ENCODE data around the gene TPM2. TPM values are rescaled to one million over a fixed set of nuclear protein-coding genes. Genes with fewer than 3 reads are reported as not detected.

Gene TPM2
- total and polyA plus RNA-seq, 2 donors from 2014 or later, result 218 to 287 TPM

DNA sequence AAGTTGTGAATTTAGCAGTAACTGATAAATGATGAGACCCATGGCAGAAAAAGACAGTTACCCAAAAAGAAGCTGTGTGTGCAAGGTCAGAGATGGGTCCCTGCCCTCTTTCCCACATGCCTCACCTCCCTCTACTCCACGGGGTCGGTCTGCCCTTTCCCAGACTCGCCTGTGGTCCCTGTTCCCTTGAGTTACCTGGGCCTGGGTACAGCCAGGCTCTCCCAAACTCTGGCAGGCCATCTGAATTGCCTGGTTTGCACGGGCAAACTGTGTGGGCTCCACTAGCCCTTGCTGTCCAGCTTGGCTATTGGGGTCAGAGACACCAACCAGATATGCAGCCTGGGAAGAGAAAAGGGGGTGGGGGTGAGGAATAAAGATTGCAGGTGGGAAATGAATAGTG is 18.4 kb upstream of the TPM2 start:
- Histone ChIP-seq H3K9me3 (ENCODE audit: control insufficient read depth in 2 of 3, insufficient read depth in 1 of 3, low read length in 3 of 3) (no peaks in the 10 kb centered on the region), H3K4me1 (ENCODE audit: control insufficient read depth in 2 of 3, insufficient read depth in 2 of 3, low read depth in 1 of 3, low read length in 3 of 3) (peaks cover 0 to 11% (median 0%) of the 10 kb centered on the region in 3 donors), H3K4me3 (ENCODE audit: low read length in 3 of 3) (no peak overlapping the region), H3K9ac (ENCODE audit: low read length in 3 of 3) (no peak overlapping the region), H3K27ac (ENCODE audit: low read depth in 2 of 2, low read length in 2 of 2) (no peak overlapping the region), H3K27me3 (ENCODE audit: control insufficient read depth, insufficient read depth, low read length) (no peaks in the 10 kb centered on the region), H3K36me3 (ENCODE audit: control insufficient read depth in 2 of 3, insufficient read depth in 3 of 3, low read length in 3 of 3) (peaks cover 15 to 90% (median 75%) of the 10 kb centered on the region in 3 donors)
- intact Hi-C loops (cut with DNase I), result no loop called here
- TF ChIP-seq, protein P1, sequence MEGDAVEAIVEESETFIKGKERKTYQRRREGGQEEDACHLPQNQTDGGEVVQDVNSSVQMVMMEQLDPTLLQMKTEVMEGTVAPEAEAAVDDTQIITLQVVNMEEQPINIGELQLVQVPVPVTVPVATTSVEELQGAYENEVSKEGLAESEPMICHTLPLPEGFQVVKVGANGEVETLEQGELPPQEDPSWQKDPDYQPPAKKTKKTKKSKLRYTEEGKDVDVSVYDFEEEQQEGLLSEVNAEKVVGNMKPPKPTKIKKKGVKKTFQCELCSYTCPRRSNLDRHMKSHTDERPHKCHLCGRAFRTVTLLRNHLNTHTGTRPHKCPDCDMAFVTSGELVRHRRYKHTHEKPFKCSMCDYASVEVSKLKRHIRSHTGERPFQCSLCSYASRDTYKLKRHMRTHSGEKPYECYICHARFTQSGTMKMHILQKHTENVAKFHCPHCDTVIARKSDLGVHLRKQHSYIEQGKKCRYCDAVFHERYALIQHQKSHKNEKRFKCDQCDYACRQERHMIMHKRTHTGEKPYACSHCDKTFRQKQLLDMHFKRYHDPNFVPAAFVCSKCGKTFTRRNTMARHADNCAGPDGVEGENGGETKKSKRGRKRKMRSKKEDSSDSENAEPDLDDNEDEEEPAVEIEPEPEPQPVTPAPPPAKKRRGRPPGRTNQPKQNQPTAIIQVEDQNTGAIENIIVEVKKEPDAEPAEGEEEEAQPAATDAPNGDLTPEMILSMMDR (IDR thresholded peaks at IDR 0.05; ENCODE audit: borderline replicate concordance, extremely low read depth, insufficient read depth), result no peak
- FAIRE-seq, result no peak
- DNase-seq, result no peak

DNA sequence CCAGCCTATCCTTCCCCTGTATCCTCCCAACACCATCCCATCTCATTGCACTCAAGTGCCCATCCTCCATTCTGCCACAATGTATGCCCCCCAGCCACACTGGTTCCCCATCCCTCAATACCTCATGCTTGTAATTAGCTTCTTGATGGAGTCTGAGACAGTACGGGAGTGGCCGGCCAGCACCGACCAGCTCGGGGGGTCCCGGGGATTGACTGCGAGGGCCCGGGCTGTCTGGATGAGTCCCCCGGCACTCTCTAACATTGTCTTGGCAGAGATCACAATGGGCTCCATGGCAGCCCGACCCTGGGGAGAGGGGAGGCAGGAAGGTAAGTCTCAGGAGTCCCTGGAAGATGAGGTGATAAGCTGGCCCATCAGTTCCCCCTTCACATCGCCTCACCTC is 17.2 kb upstream of the TPM2 start:
- FAIRE-seq, result no peak
- TF ChIP-seq, protein P1 (IDR thresholded peaks at IDR 0.05; ENCODE audit: borderline replicate concordance, extremely low read depth, insufficient read depth), result no peak
- intact Hi-C loops (cut with DNase I), result no loop called here
- Histone ChIP-seq H3K36me3 (ENCODE audit: control insufficient read depth in 2 of 3, insufficient read depth in 3 of 3, low read length in 3 of 3) (peaks cover 17 to 89% (median 77%) of the 10 kb centered on the region in 3 donors), H3K4me1 (ENCODE audit: control insufficient read depth in 2 of 3, insufficient read depth in 2 of 3, low read depth in 1 of 3, low read length in 3 of 3) (peaks cover 0 to 4% (median 0%) of the 10 kb centered on the region in 3 donors), H3K4me3 (ENCODE audit: low read length in 3 of 3) (no peak overlapping the region), H3K9ac (ENCODE audit: low read length in 3 of 3) (no peak overlapping the region), H3K27ac (ENCODE audit: low read depth in 2 of 2, low read length in 2 of 2) (no peak overlapping the region), H3K27me3 (ENCODE audit: control insufficient read depth, insufficient read depth, low read length) (no peaks in the 10 kb centered on the region), H3K9me3 (ENCODE audit: control insufficient read depth in 2 of 3, insufficient read depth in 1 of 3, low read length in 3 of 3) (no peaks in the 10 kb centered on the region)
- no peak for DNase-seq

DNA sequence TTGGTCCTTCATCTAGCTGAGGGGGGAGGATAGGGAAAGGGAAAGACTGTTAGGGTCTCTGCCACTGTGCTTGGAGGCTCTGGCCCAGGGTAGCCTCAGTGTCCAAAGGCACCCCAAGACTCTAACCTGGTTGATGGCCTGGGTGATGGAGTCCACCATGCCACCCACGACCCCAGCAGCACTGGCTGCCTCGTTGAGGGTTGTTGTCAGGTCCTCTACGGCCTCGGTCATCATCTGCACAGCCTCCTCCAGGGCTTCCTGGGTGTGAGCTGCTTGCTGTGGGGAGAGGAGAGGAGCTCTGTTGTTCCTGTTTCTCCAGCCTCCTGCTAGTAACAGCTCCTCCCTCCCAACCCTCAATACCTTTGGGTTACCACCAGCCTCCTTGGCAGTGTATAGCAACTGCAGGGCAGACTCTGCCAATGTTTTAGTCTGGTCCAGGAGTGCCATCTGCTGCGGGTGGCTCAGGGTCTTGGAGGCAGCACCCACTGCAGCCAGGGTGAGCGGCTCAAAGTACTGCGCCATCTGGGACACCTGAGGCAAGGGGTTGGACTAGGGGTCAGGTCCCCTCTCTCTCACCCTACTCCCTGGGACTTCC is 16.2 kb upstream of the TPM2 start:
- Histone ChIP-seq H3K27me3 (ENCODE audit: control insufficient read depth, insufficient read depth, low read length) (no peaks in the 10 kb centered on the region), H3K4me1 (ENCODE audit: control insufficient read depth in 2 of 3, insufficient read depth in 2 of 3, low read depth in 1 of 3, low read length in 3 of 3) (no peaks in the 10 kb centered on the region), H3K4me3 (ENCODE audit: low read length in 3 of 3) (no peak overlapping the region), H3K9ac (ENCODE audit: low read length in 3 of 3) (no peak overlapping the region), H3K9me3 (ENCODE audit: control insufficient read depth in 2 of 3, insufficient read depth in 1 of 3, low read length in 3 of 3) (no peaks in the 10 kb centered on the region), H3K36me3 (ENCODE audit: control insufficient read depth in 2 of 3, insufficient read depth in 3 of 3, low read length in 3 of 3) (peaks cover 23 to 88% (median 74%) of the 10 kb centered on the region in 3 donors), H3K27ac (ENCODE audit: low read depth in 2 of 2, low read length in 2 of 2) (no peak overlapping the region)
- intact Hi-C loops (cut with DNase I), result no loop called here
- DNase-seq, result no peak
- FAIRE-seq, result no peak
- TF ChIP-seq, protein P1 (IDR thresholded peaks at IDR 0.05; ENCODE audit: borderline replicate concordance, extremely low read depth, insufficient read depth), result no peak

DNA sequence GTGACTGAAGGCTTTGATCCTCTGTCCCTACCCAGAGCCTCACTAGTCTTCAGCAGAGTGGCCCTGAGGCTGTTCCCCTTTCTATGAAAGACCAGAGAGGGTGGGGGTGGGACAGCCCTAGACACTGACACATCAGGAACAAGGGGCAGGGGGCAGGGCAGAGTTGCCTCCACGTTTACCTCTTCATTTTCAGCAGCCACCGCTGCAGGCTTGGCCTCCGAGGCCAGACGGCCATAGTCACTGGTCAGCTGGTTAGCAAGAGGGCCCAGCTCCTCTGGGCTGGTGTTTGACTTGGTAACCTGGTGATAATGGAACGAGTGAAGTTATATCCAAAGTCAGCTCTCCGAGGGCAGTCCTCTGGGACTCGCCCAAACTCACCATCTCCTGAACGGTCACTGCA is 15.6 kb upstream of the TPM2 start:
- H3K4me1 ChIP-seq (ENCODE audit: control insufficient read depth in 2 of 3, insufficient read depth in 2 of 3, low read depth in 1 of 3, low read length in 3 of 3), result no peaks in the 10 kb centered on the region
- no peaks in the 10 kb centered on the region for H3K9me3 ChIP-seq (ENCODE audit: control insufficient read depth in 2 of 3, insufficient read depth in 1 of 3, low read length in 3 of 3)
- H3K4me3 ChIP-seq (ENCODE audit: low read length in 3 of 3), result no peak overlapping the region
- no peak overlapping the region for H3K27ac ChIP-seq (ENCODE audit: low read depth in 2 of 2, low read length in 2 of 2)
- FAIRE-seq (no peak), DNase-seq (no peak)
- H3K36me3 ChIP-seq (ENCODE audit: control insufficient read depth in 2 of 3, insufficient read depth in 3 of 3, low read length in 3 of 3), result peaks cover 23 to 88% (median 76%) of the 10 kb centered on the region in 3 donors
- intact Hi-C loops (cut with DNase I), result no loop called here
- H3K27me3 ChIP-seq (ENCODE audit: control insufficient read depth, insufficient read depth, low read length), result no peaks in the 10 kb centered on the region
- H3K9ac ChIP-seq (ENCODE audit: low read length in 3 of 3), result no peak overlapping the region
- TF ChIP-seq, protein P1 (IDR thresholded peaks at IDR 0.05; ENCODE audit: borderline replicate concordance, extremely low read depth, insufficient read depth), result no peak

Measured in kidney (tissue), 14 donors.